Neural cell (in vitro differentiated cells): Measurements from ENCODE around the gene TIE1. TPM values are rescaled to one million over a fixed set of nuclear protein-coding genes. Genes with fewer than 3 reads are reported as not detected.

Experiments used
- H2AFZ ChIP-seq: fragments of 200-600, 300-800 bp; sonication (generic), shearing (Covaris generic); 2 replicates; pipeline ENCODE4 v1.6.0; 2014; ENCODE audit warnings: low read depth, mild to moderate bottlenecking, antibody characterized with exemption, low read length, moderate library complexity
- H3F3A ChIP-seq: fragments of 200-600 bp; shearing (Covaris generic); 2 replicates; pipeline ENCODE4 v1.6.1; 2016; ENCODE audit warnings: mild to moderate bottlenecking, moderate library complexity, mixed read lengths, antibody characterized with exemption, low read length; ENCODE audit not compliant: insufficient read depth, poor library complexity, severe bottlenecking
- H3K27ac ChIP-seq: fragments of 200-600, 300-800 bp; sonication (generic), shearing (Covaris generic); 2 replicates; pipeline ENCODE4 v1.5.1; 2014; ENCODE audit warnings: mild to moderate bottlenecking, low read length, moderate library complexity
- H3K27me3 ChIP-seq: fragments of 300-800, 200-600 bp; sonication (generic), shearing (Covaris generic); 2 replicates; pipeline ENCODE4 v1.6.0; 2014; ENCODE audit warnings: mild to moderate bottlenecking, low read depth, low read length, moderate library complexity; ENCODE audit not compliant: insufficient read depth
- H3K36me3 ChIP-seq: fragments of 300-800, 200-600 bp; sonication (generic), shearing (Covaris generic); 2 replicates; pipeline ENCODE4 v1.5.1; 2014; ENCODE audit warnings: mild to moderate bottlenecking, antibody characterized with exemption, low read length, moderate library complexity; ENCODE audit not compliant: insufficient read depth
- H3K4me2 ChIP-seq: fragments of 300-800, 200-600 bp; sonication (generic), shearing (Covaris generic); 2 replicates; pipeline ENCODE4 v1.6.0; 2014; ENCODE audit warnings: mild to moderate bottlenecking, low read length
- H3K4me3 ChIP-seq: fragments of 300-800, 200-600 bp; sonication (generic), shearing (Covaris generic); 2 replicates; pipeline ENCODE4 v1.5.1; 2014; ENCODE audit warnings: mild to moderate bottlenecking, low read length, moderate library complexity
- H3K79me2 ChIP-seq: fragments of 200-600 bp; shearing (Covaris generic); replicated peaks from 2 replicates; pipeline ENCODE4 v1.6.0; 2014; ENCODE audit warnings: mild to moderate bottlenecking, low read length, moderate library complexity; ENCODE audit not compliant: insufficient read depth
- H3K9ac ChIP-seq: fragments of 300-800, 200-600 bp; sonication (generic), shearing (Covaris generic); 2 replicates; pipeline ENCODE4 v1.6.1; 2016; ENCODE audit warnings: mild to moderate bottlenecking, low read length, mixed read lengths
- H3K9me2 ChIP-seq: fragments of 200-600 bp; shearing (Covaris generic); 2 replicates; pipeline ENCODE4 v1.6.1; 2016; ENCODE audit warnings: mild to moderate bottlenecking, low read length, mixed read lengths; ENCODE audit not compliant: insufficient read depth
- H3K9me3 ChIP-seq: fragments of 200-600, 300-800 bp; sonication (generic), shearing (Covaris generic); 2 replicates; pipeline ENCODE4 v1.6.1; 2016; ENCODE audit warnings: mild to moderate bottlenecking, mixed run types, low read length, moderate library complexity, mixed read lengths
- H4K20me1 ChIP-seq: fragments of 200-600 bp; shearing (Covaris generic); 2 replicates; pipeline ENCODE4 v1.6.1; 2016; ENCODE audit warnings: mild to moderate bottlenecking, mixed run types; ENCODE audit not compliant: insufficient read depth
- EP300 ChIP-seq: fragments of 450-650 bp; conservative IDR thresholded peaks from 2 replicates; pipeline ENCODE4 v1.6.1; 2014; ENCODE audit warnings: antibody characterized with exemption, mild to moderate bottlenecking, moderate library complexity; ENCODE audit not compliant: poor library complexity, severe bottlenecking
- EZH2 ChIP-seq: fragments of 200-600, 300-800 bp; shearing (Covaris generic), sonication (generic); IDR thresholded peaks from 2 replicates; pipeline ENCODE4 v1.6.1; 2014; ENCODE audit warnings: antibody characterized with exemption, low read length, borderline replicate concordance, mild to moderate bottlenecking; ENCODE audit not compliant: insufficient read depth, poor library complexity, severe bottlenecking
- MXI1 ChIP-seq: fragments of 450-650 bp; conservative IDR thresholded peaks from 2 replicates; pipeline ENCODE4 v1.6.1; 2014; ENCODE audit warnings: antibody characterized with exemption, mild to moderate bottlenecking; ENCODE audit not compliant: poor library complexity, severe bottlenecking
- POLR2AphosphoS5 ChIP-seq: IDR thresholded peaks from 2 replicates; pipeline ENCODE4 v1.6.1; 2012
- RAD21 ChIP-seq: fragments of 450-650 bp; conservative IDR thresholded peaks from 2 replicates; pipeline ENCODE4 v1.6.1; 2014; ENCODE audit warnings: antibody characterized with exemption, mild to moderate bottlenecking, moderate library complexity
- SMC3 ChIP-seq: fragments of 450-650 bp; conservative IDR thresholded peaks from 2 replicates; pipeline ENCODE4 v1.6.1; 2014; ENCODE audit warnings: antibody characterized with exemption, mild to moderate bottlenecking, moderate library complexity; ENCODE audit not compliant: poor library complexity
- TAF1 ChIP-seq: IDR thresholded peaks from 2 replicates; pipeline ENCODE4 v1.6.1; 2012; ENCODE audit warnings: low read depth
- polyA plus RNA-seq: library from polyadenylated mRNA; depleted of rRNA; stranded (reverse); fragments of >200 nt; gene quantifications from 2 replicates; pipeline ENCODE4 v1.2.3, GENCODE V29; 2014
- TF ChIP-seq, protein P1 (sequence below): fragments of 450-650 bp; IDR thresholded peaks from 2 replicates; pipeline ENCODE4 v1.5.1; 2014; ENCODE audit warnings: antibody characterized with exemption, mild to moderate bottlenecking, moderate library complexity; ENCODE audit not compliant: poor library complexity, severe bottlenecking
- TF ChIP-seq, protein P2 (sequence below): IDR thresholded peaks from 2 replicates; pipeline ENCODE4 v1.6.1; 2012; ENCODE audit warnings: borderline replicate concordance

Gene TIE1
- polyA plus RNA-seq, 1 donor from 2014 or later, result not detected

DNA sequence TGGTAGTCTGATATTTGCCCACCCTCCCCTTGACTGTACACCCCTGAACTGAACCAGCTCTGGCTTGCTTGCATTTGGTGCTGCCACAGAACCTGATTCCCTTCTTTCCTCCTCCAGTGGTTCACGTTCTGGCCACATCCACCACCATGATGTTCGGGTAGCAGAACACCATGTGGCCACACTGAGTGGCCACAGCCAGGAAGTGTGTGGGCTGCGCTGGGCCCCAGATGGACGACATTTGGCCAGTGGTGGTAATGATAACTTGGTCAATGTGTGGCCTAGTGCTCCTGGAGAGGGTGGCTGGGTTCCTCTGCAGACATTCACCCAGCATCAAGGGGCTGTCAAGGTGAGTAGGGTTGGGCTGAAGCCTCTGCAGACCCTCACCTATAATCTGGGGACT is 59.8 kb downstream of the TIE1 start:
- H3K9me2 ChIP-seq, result no peaks in the 10 kb centered on the region
- H3K36me3 ChIP-seq, result no peaks in the 10 kb centered on the region
- peaks cover 6% of the 10 kb centered on the region for H3K79me2 ChIP-seq
- no peaks in the 10 kb centered on the region for H3K9me3 ChIP-seq
- no peak overlapping the region for H3K4me2 ChIP-seq
- TF ChIP-seq SMC3 (no peak), TAF1 (no peak), EP300 (no peak), RAD21 (no peak), MXI1 (no peak), EZH2 (no peak)
- TF ChIP-seq, protein P1, sequence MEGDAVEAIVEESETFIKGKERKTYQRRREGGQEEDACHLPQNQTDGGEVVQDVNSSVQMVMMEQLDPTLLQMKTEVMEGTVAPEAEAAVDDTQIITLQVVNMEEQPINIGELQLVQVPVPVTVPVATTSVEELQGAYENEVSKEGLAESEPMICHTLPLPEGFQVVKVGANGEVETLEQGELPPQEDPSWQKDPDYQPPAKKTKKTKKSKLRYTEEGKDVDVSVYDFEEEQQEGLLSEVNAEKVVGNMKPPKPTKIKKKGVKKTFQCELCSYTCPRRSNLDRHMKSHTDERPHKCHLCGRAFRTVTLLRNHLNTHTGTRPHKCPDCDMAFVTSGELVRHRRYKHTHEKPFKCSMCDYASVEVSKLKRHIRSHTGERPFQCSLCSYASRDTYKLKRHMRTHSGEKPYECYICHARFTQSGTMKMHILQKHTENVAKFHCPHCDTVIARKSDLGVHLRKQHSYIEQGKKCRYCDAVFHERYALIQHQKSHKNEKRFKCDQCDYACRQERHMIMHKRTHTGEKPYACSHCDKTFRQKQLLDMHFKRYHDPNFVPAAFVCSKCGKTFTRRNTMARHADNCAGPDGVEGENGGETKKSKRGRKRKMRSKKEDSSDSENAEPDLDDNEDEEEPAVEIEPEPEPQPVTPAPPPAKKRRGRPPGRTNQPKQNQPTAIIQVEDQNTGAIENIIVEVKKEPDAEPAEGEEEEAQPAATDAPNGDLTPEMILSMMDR, result no peak
- TF ChIP-seq, protein P2, sequence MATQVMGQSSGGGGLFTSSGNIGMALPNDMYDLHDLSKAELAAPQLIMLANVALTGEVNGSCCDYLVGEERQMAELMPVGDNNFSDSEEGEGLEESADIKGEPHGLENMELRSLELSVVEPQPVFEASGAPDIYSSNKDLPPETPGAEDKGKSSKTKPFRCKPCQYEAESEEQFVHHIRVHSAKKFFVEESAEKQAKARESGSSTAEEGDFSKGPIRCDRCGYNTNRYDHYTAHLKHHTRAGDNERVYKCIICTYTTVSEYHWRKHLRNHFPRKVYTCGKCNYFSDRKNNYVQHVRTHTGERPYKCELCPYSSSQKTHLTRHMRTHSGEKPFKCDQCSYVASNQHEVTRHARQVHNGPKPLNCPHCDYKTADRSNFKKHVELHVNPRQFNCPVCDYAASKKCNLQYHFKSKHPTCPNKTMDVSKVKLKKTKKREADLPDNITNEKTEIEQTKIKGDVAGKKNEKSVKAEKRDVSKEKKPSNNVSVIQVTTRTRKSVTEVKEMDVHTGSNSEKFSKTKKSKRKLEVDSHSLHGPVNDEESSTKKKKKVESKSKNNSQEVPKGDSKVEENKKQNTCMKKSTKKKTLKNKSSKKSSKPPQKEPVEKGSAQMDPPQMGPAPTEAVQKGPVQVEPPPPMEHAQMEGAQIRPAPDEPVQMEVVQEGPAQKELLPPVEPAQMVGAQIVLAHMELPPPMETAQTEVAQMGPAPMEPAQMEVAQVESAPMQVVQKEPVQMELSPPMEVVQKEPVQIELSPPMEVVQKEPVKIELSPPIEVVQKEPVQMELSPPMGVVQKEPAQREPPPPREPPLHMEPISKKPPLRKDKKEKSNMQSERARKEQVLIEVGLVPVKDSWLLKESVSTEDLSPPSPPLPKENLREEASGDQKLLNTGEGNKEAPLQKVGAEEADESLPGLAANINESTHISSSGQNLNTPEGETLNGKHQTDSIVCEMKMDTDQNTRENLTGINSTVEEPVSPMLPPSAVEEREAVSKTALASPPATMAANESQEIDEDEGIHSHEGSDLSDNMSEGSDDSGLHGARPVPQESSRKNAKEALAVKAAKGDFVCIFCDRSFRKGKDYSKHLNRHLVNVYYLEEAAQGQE, result no peak
- H3K27me3 ChIP-seq, result no peaks in the 10 kb centered on the region
- H3K27ac ChIP-seq, result no peak overlapping the region
- no peaks in the 10 kb centered on the region for H4K20me1 ChIP-seq
- no peak overlapping the region for H3K4me3 ChIP-seq
- no peak overlapping the region for H2AFZ ChIP-seq
- no peaks in the 10 kb centered on the region for H3F3A ChIP-seq
- no peak overlapping the region for H3K9ac ChIP-seq

DNA sequence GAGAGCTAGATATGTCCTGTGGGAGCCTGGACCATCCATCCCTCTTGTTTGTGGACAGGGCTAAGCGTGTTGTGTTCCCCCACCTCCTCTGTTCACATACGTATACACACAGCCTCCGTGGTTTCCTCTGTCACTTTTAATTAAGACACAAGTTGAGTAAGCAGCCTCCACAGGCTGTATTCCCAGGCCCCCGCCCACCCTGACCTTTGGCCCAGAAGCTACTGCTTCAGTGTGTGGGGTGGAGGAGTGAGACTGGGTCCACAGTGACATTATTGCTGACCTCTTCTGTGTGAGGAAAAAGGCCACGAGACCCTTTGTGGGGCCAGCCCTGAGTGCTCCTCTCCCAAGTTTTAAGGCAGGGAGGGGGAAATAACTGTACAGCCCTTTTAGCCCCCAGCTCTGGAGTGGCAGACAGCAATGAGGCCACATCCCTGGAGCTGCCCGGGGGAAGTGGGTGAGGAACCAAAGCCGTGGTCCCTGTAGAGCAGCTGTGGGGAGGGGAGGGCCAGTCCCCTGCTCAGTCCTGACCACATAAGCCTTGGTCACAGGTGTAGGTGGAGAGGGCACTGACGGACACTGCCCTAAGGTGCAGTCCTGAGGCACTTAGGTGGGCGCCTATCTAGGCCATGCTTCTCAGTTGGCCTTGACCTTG is 62.6 kb downstream of the TIE1 start:
- H3K27me3 ChIP-seq, result no peaks in the 10 kb centered on the region
- no peak overlapping the region for H3K27ac ChIP-seq
- H3K36me3 ChIP-seq, result no peaks in the 10 kb centered on the region
- H3K9me2 ChIP-seq, result no peaks in the 10 kb centered on the region
- TF ChIP-seq RAD21, result no peak
- no peak for TF ChIP-seq SMC3
- TF ChIP-seq MXI1, result no peak
- TF ChIP-seq, protein P1, result no peak
- TF ChIP-seq, protein P2, result no peak
- TF ChIP-seq EZH2, result no peak
- TF ChIP-seq EP300, result no peak
- no peak for TF ChIP-seq POLR2AphosphoS5
- TF ChIP-seq TAF1, result no peak
- peaks cover 6% of the 10 kb centered on the region for H3K79me2 ChIP-seq
- H3F3A ChIP-seq, result no peaks in the 10 kb centered on the region
- no peaks in the 10 kb centered on the region for H4K20me1 ChIP-seq
- H3K9me3 ChIP-seq, result no peaks in the 10 kb centered on the region
- no peak overlapping the region for H3K4me3 ChIP-seq
- H3K9ac ChIP-seq, result no peak overlapping the region
- H2AFZ ChIP-seq, result no peak overlapping the region
- no peak overlapping the region for H3K4me2 ChIP-seq
